Aorta (tissue), 5 donors: Measurements from ENCODE around the gene ADAT3. TPM values are rescaled to one million over a fixed set of nuclear protein-coding genes. Genes with fewer than 3 reads are reported as not detected.
A peak's percentile ranks its signal among the peaks of the same experiment; 100 is the strongest.

ENCODE experiments used
- ATAC-seq: fragments of 200-7000 bp; cut with Tn5 transposase; one replicate; pipeline ENCODE4 v1.9.1; 2022; ENCODE audit warnings: moderate library complexity; ENCODE audit not compliant: low FRiP score
- DNase-seq, 2 donors: peaks; one replicate each; pipeline ENCODE4 v3.0.0-alpha.2; 2020
- H3K27ac ChIP-seq, 2 donors: one replicate each; pipeline ENCODE4 v1.5.1; 2013; ENCODE audit warnings: low read length in 2 of 2, mild to moderate bottlenecking in 2 of 2, moderate library complexity in 2 of 2, control low read depth in 1 of 2, inconsistent platforms in 1 of 2, low read depth in 1 of 2
- H3K27me3 ChIP-seq, 2 donors: one replicate each; pipeline ENCODE4 v1.6.1; 2013; ENCODE audit warnings: control low read depth in 1 of 2, low read length in 1 of 2, mild to moderate bottlenecking in 1 of 2, moderate library complexity in 1 of 2; ENCODE audit not compliant: insufficient read depth in 2 of 2, control insufficient read depth in 1 of 2
- H3K36me3 ChIP-seq, 2 donors: one replicate each; pipeline ENCODE4 v1.6.1; 2013; ENCODE audit warnings: control low read depth in 1 of 2, low read length in 1 of 2, mild to moderate bottlenecking in 1 of 2; ENCODE audit not compliant: insufficient read depth in 2 of 2, control insufficient read depth in 1 of 2
- H3K4me1 ChIP-seq, 2 donors: one replicate each; pipeline ENCODE4 v1.6.1; 2013; ENCODE audit warnings: low read length in 2 of 2, control low read depth in 1 of 2, mild to moderate bottlenecking in 1 of 2, moderate library complexity in 1 of 2; ENCODE audit not compliant: insufficient read depth in 2 of 2, control insufficient read depth in 1 of 2
- H3K4me3 ChIP-seq, 2 donors: one replicate each; pipeline ENCODE4 v1.5.1; 2013; ENCODE audit warnings: low read length in 2 of 2, control low read depth in 1 of 2, mild to moderate bottlenecking in 1 of 2
- H3K9me3 ChIP-seq: one replicate; pipeline ENCODE4 v1.6.1; 2013; ENCODE audit warnings: mild to moderate bottlenecking, low read length; ENCODE audit not compliant: control insufficient read depth
- WGBS, 2 donors: extraction: QIAGEN DNeasy Blood & Tissue Kit; methylation state at CpG; one replicate each; pipeline ENCODE4 v1.1.7; 2013; 5-methylcytosine and 5-hydroxymethylcytosine counted together
- intact Hi-C, 2 donors: fragments of 100-400 bp; cut with DNase I; formaldehyde crosslinking; loops; one replicate each; pipeline versions ENCODE4 v1.14.2 to v1.15.0; 2022
- polyA plus RNA-seq, 2 donors: library from polyadenylated mRNA; stranded (reverse); fragments of 200-250 nt; gene quantifications; one replicate each; pipeline ENCODE4 v1.2.3, GENCODE V29; 2013
- total RNA-seq, 2 donors: library from RNA; stranded (reverse); fragmentation: NEBNext Ultra II Directional; extraction: Animal tissue kit (Norgen Biotek cat#: 25700); gene quantifications; one replicate each; pipeline ENCODE4 v1.2.1, GENCODE V29; 2021
- donor health status: healthy with polysubstance abuse.
- donor health status: Bipolar disorder and iron deficiency.
- donor health status: DM: no; HTN: no; CAD: no.
- donor health status: DM: no; HTN: no; CAD: no.
- donor health status: DM: yes; HTN: yes; CAD: no.

ADAT3 gene
- total and polyA plus RNA-seq, 4 donors: 1.5 to 5.6 (median 4.4) TPM

DNA sequence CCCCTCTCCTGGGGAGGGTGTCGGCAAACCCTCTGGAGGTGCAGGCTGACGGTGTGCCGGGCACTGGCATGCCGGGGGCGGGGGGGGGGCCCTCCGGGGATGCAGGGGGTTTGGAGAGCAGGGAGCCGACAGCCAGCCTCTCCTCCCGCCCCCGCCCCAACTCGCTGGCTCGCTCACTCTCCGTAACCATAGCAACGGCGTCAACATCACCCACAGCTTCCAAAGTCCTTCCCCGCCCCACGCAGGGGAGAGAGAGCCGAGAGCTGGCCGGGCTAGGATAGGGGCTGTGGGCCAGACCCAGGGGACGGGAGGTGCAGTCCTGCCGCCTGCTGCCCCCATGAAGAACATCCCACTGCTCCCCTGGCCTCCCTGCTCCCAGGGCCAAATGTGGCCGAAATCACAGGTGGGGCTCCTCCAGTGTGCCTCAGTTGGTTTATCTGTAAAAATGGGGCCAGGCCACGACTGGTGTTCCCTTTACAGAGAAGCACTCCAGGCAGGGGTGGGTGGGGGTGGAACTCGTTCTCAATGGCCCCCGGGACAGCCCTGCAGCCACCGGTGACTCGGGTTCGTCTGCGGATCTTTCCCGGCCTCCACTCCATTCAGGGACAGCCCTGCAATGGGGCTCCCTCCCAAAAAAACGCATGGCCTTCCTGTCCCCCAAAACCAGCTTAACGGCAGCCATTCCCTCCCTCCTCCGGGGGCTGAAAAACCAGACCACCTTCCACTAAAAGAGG is 45.0 kb upstream of the ADAT3 start:
- DNase-seq: peak; percentile 75 to 86
- H3K9me3 ChIP-seq: no peaks in the 10 kb centered on the region
- H3K36me3 ChIP-seq: no peaks in the 10 kb centered on the region
- no peak overlapping the region for H3K4me3 ChIP-seq
- no peaks in the 10 kb centered on the region for H3K27me3 ChIP-seq
- H3K4me1 ChIP-seq: no peaks in the 10 kb centered on the region
- no peak for ATAC-seq
- 12 to 13% methylated on average over 30 to 32 of the region's 32 CpGs for WGBS, 2 donors
- H3K27ac ChIP-seq: no peak overlapping the region
- intact Hi-C loops: no loop called here

DNA sequence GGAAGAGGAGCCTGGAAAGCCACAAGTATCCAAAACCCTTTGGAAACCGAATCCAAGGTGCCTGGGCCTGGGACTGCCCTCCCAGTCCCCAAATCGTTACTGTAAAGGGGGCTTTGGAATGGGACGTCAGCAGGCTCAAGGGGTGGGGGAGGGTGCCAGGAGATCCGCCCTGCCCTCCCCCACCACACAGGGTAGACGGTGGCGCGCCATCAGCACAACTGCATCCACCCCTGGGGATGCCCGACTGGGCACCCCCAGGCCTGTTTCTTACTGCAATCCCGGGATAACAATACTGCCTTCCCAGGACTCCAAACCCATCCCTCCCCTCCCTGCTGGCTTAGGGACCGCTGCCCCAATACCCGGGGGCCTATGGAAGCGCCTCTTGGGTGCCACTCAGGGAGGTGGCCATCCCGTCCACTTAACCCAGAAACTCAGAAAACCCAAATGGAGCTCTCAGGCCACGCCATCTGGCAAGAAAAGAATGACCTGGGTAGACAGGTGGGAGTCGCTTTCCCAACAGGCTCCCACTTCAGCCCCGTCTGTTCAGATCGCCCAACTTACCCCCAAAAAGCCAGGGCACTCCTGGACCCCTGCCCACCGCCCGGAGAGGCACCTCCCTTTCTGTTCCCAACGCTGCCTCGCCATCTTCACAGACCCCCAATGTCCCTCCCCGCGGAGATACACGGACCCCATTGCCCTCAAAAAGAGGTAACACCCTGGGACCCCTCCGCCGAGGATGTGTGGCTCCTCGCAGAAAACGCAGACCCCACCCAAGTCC is 44.2 kb upstream of the ADAT3 start:
- Histone ChIP-seq H3K27me3 (no peaks in the 10 kb centered on the region), H3K36me3 (no peaks in the 10 kb centered on the region), H3K9me3 (no peaks in the 10 kb centered on the region), H3K27ac (no peak overlapping the region), H3K4me1 (no peaks in the 10 kb centered on the region), H3K4me3 (no peak overlapping the region)
- no peak for ATAC-seq
- peak in 1 of 2 donors; percentile 64 for DNase-seq
- intact Hi-C loops: no loop called here
- WGBS, 2 donors: 65 to 67% methylated on average over 27 to 28 of the region's 28 CpGs

DNA sequence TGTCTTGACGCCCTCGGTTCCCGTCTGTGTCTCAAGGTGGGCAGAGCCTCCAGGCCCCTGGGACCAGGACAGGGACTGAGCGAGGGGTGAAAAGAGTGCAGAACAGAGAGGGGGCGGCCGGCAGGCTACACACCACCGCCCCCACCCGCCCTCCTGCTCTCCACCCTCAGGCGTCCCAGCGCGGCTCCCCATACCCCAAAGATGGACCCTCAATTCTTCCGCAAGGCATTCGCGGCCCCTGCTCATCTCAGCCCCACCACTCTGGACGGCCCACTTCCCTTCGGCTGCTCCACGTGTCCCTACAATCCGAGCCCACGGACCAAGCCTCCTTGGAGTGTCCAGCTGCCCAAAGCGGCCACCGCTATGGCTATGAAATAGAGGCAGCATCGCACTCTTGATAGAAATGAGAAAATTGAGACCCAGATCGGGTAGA is 43.6 kb upstream of the ADAT3 start:
- intact Hi-C loops: no loop called here

DNA sequence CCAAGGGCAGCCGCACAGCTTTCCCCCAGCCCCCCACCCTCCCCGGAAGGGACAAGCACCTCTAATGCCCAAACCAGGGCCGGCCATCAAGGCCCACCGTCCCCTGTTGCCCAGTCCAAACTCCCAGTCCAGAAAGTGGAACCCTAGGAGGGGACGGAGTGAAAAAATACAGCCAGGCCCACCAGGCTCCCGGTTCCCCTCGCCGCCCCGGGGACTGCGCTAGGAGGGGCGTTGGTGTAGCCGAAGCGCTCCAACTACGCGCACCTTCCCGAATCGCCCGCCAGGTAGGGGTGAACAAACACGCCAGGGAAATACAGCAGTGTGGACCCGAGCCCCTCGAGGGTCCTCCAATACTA is 43.2 kb upstream of the ADAT3 start:
- Histone ChIP-seq H3K4me1 (no peaks in the 10 kb centered on the region), H3K36me3 (no peaks in the 10 kb centered on the region), H3K9me3 (no peaks in the 10 kb centered on the region), H3K4me3 (no peak overlapping the region), H3K27me3 (no peaks in the 10 kb centered on the region), H3K27ac (no peak overlapping the region)
- ATAC-seq (no peak), DNase-seq (peak in 1 of 2 donors; percentile 65)
- 9 to 16% methylated on average over 21 of the region's 21 CpGs for WGBS, 2 donors
- intact Hi-C loops: no loop called here

More for the DNA sequence above, 43.6 kb upstream of the ADAT3 start:
- DNase-seq (peak in 1 of 2 donors; percentile 57), ATAC-seq (no peak)
- H3K36me3 ChIP-seq: no peaks in the 10 kb centered on the region
- H3K27me3 ChIP-seq: no peaks in the 10 kb centered on the region
- H3K9me3 ChIP-seq: no peaks in the 10 kb centered on the region
- H3K4me3 ChIP-seq: no peak overlapping the region
- H3K4me1 ChIP-seq: no peaks in the 10 kb centered on the region
- WGBS, 2 donors: 47 to 52% methylated on average over 23 of the region's 23 CpGs
- H3K27ac ChIP-seq: no peak overlapping the region

DNA sequence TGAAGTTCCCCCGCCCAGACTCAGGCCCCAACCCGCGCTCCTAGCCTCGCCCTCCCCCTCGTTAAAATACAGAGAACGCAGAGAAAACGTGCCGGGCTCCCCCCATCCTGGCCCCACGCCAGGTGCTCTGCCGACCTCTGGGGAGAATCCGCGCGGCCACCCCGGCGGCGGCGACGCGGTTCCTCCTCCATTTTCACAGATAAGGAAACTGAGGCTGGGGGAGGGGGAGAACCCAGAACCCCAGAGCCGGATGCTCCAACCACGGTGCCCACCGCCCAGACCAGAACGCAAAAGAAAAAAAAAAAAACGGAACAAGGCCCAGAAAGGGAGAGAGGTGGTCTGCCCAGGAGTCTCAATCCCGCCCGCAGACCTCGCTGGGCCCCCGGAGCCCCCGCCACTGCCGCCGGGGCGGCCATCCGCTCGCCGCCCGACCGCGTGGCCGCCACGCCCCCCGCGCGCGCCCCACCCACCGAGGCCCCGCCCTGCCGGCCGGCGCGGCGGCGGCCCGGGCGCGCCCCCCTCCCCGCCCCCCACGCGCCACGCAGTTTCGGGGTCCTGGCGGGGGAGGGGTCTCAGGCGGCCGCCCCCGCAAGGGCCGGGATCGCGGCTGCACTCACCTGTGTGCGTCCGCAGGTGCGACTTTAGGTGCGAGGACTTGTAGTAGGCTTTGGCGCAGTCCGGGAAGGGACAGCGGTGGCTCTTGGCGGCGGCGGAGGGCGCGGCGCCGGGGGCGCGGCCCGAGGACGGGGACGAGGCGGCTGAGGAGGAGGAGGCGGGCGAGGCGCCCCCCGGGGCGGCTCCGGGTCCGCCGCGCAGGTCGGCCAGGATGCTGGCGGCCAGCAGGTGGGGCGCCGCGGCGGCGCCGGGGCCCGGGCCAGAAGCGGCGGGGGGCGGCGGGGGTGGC is 42.5 kb upstream of the ADAT3 start:
- Histone ChIP-seq H3K4me3 (peak overlapping the region; percentile 65 to 88), H3K36me3 (no peaks in the 10 kb centered on the region), H3K4me1 (no peaks in the 10 kb centered on the region), H3K27ac (no peak overlapping the region), H3K27me3 (no peaks in the 10 kb centered on the region), H3K9me3 (no peaks in the 10 kb centered on the region)
- WGBS, 2 donors: 1% methylated on average over 71 to 109 of the region's 109 CpGs
- DNase-seq (peak; percentile 71 to 81), ATAC-seq (no peak)
- intact Hi-C loops: no loop called here

DNA sequence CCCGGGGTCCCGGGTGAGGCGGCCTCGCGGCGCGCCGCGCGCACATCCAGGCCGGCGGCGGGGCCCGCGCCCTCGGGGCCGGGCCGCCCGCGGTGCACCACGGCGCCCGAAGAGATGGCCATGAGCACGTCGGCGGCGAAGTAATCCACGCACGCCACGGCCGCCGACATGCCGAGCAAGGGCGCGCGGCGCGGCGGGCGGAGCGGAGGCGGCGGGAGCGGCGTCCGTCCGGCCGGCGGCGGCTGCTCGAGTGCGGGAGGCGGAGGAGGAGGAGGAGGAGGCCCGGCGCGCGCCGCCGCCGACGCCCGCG is 41.9 kb upstream of the ADAT3 start, which contains the start of gene KLF16:
TSS of gene KLF16 (minus strand) at position 252 of the 310 bp plus-strand sequence. CDS start at position 170, 82 bp downstream.
- WGBS, 2 donors: 0% methylated on average over 42 to 63 of the region's 63 CpGs
- ATAC-seq: no peak

DNA sequence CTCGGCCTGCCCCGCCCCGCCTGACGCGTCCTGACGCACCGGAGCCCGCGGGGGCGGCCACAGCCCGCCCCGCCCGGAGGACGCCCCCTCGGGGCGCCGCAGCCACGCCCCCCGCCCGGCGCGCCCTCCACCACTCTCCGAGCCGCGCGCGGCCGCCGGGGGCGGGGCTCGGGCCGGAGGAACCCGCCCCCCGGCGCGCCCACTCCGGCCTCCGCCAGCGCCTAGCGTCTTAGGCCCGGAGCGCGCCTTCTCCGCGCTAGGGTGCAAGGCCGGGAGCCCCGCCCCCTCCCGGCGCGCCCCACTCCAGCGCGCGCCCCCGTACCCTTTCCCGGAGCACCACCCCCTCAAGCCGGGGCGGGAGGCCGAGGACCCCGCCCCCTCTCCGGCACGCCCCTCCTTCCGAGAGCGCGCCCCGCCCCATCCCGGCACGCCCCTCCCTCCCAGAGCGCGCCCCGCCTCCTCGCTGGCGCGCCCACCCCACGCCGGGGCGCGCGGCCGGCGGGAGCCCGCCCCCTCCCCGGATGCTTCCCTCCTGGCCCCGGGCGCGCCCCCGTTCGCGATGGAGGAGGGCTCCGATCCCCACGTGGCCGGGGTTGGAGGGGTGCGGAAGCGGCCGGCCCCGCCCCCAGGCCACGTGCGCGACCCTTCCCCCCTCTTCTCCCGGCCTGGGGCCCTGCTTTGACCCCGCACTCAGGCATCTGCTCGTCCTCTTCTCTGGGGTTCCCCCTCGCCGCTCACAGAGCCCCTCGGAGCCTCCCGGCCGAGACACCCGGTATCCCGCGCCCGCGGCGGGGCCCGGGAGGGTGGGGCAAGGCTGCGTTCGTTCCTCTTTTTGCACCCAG is 41.3 kb upstream of the ADAT3 start:
- Histone ChIP-seq H3K36me3 (no peaks in the 10 kb centered on the region), H3K9me3 (no peaks in the 10 kb centered on the region), H3K4me1 (no peaks in the 10 kb centered on the region), H3K27ac (no peak overlapping the region), H3K4me3 (peak overlapping the region; percentile 61 to 65), H3K27me3 (no peaks in the 10 kb centered on the region)
- peak; percentile 95 for DNase-seq
- intact Hi-C loops: no loop called here
- 0 to 1% methylated on average over 35 to 115 of the region's 115 CpGs for WGBS, 2 donors
- ATAC-seq: peak; percentile 91

More for the DNA sequence above, 41.9 kb upstream of the ADAT3 start, which contains the start of gene KLF16:
- intact Hi-C loops: no loop called here
- peak within 1 kb of the TSS; percentile 65 to 88 for H3K4me3 ChIP-seq
- no peak for DNase-seq
- H3K27ac ChIP-seq: peak within 1 kb of the TSS in 1 of 2 donors; percentile 21
- no peaks in the 10 kb centered on the region for H3K27me3 ChIP-seq
- H3K9me3 ChIP-seq: no peaks in the 10 kb centered on the region
- no peaks in the 10 kb centered on the region for H3K4me1 ChIP-seq
- H3K36me3 ChIP-seq: no peaks in the 10 kb centered on the region
